ENCODE measurements around the gene JADE1. TPM values are rescaled to one million over a fixed set of nuclear protein-coding genes. Genes with fewer than 3 reads are reported as not detected.

The JADE1 gene
- polyA plus RNA-seq, 2 of the 4 experiments (the other 2 are of a cell fraction) = 23.7 to 54.6 TPM

GRCh38 chr4:128811571-128812441 is 2.3 kb downstream of the JADE1 start (continued):
- TF ChIP-seq RAD21 (conservative IDR thresholded peaks at IDR 0.05 in 1 of 2, IDR thresholded peaks at IDR 0.05 in 1 of 2) (peak in 1 of 2 experiments; percentile 14; a peak in 1 of 5 replicates), POLR2AphosphoS2 (conservative IDR thresholded peaks at IDR 0.05; ENCODE audit: low read length) (no peak), JUN (IDR thresholded peaks at IDR 0.05) (peak in 1 of 2 experiments; percentile 86), ZNF302 (CRISPR knock-in tag; IDR thresholded peaks at IDR 0.05) (no peak), MAX (IDR thresholded peaks at IDR 0.05) (peak; percentile 48; the same call in 1 of the 2 replicates), NFE2L2 (conservative IDR thresholded peaks at IDR 0.05; ENCODE audit: low read length) (no peak), HMGXB4 (CRISPR knock-in tag; IDR thresholded peaks at IDR 0.05; ENCODE audit: borderline replicate concordance) (no peak), USF2 (IDR thresholded peaks at IDR 0.05) (no peak), CEBPB (IDR thresholded peaks at IDR 0.05) (peak; percentile 72 to 86), HOXB5 (CRISPR knock-in tag; IDR thresholded peaks at IDR 0.05) (no peak), ESRRA (IDR thresholded peaks at IDR 0.05; ENCODE audit: borderline replicate concordance, low read length) (no peak), EP300 (IDR thresholded peaks at IDR 0.05) (peak in 1 of 2 experiments; percentile 40; a peak in 1 of 5 replicates), FOSB (CRISPR knock-in tag; IDR thresholded peaks at IDR 0.05) (no peak), E2F6 (IDR thresholded peaks at IDR 0.05; ENCODE audit: borderline replicate concordance, low read depth) (no peak; the same call in 1 of the 2 replicates), ZC3H11A (IDR thresholded peaks at IDR 0.05) (no peak), TFCP2L1 (CRISPR knock-in tag; IDR thresholded peaks at IDR 0.05) (no peak), PHF8 (IDR thresholded peaks at IDR 0.05; ENCODE audit: borderline replicate concordance, low read depth) (0 out of 2 replicates have a peak, but pooled peaks have one; percentile 9), NR3C1 (IDR thresholded peaks at IDR 0.05) (no peak), HOXB13 (CRISPR knock-in tag; IDR thresholded peaks at IDR 0.05; ENCODE audit: low read depth) (no peak), CHD2 (IDR thresholded peaks at IDR 0.05; ENCODE audit: low read length, partially characterized antibody) (no peak), MYC (IDR thresholded peaks at IDR 0.05; ENCODE audit: borderline replicate concordance, low read length) (no peak), PBX3 (IDR thresholded peaks at IDR 0.05) (0 out of 2 replicates have a peak, but pooled peaks have one; percentile 28), RNF2 (IDR thresholded peaks at IDR 0.05; ENCODE audit: borderline replicate concordance, low read depth) (no peak), POLR2A (IDR thresholded peaks at IDR 0.05; ENCODE audit: low read length) (peak; percentile 31), SMC3 (IDR thresholded peaks at IDR 0.05) (peak; percentile 18; the same call in 1 of the 3 replicates)
